ENCODE results near the gene PLEKHA8. TPM values are rescaled to one million over a fixed set of nuclear protein-coding genes. Genes with fewer than 3 reads are reported as not detected.

The PLEKHA8 gene
- total RNA-seq, 2 experiments from 2014 or later: 11.0 to 31.7 TPM

DNA sequence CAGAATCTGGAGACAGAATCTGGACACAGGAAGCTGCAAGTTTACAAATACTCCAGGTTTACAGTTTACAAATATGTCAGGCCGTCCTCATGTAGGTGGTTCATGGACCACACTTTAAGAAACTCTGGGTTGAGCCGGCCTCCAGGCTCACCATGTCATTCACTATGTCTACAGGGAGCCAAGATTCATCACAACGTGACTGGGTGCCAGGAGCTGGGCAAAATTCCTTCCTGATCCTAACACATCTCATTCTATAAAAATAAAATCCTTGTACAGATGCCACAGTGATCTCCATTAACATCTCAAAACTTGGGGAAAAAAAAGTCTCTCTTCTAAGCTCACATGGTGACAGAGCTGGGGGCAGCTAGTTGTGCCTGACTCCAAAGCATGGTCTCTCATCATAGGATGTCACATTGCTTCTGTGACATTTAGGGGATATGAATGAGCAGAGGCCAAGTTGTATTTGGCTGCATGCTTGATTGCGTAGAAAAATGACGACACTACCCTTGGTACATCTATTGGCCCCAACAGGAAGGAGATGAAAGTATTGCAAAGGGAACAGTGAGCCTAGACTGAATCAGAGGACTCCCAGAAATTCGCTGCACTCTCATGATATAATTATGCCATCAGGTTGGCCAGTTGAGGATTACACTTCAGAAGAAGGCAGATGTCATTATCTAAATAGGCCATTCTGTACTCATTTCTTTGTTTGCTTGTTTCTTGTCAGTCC is 142.4 kb downstream of the PLEKHA8 start:
- no peaks in the 10 kb centered on the region for H3K36me3 ChIP-seq (ENCODE audit: insufficient read depth, low read length)
- DNase-seq (ENCODE audit: low spot score): no peak
- H3K4me2 ChIP-seq (ENCODE audit: low read length): no peak overlapping the region
- no peak overlapping the region for H3K4me3 ChIP-seq (ENCODE audit: low read depth, low read length, poor library complexity, severe bottlenecking)
- intact Hi-C loops (cut with micrococcal nuclease; ENCODE audit: unreplicated experiment): no loop called here
- no peak for TF ChIP-seq EZH2phosphoT487 (IDR thresholded peaks at IDR 0.05; ENCODE audit: borderline replicate concordance, low read depth, low read length)
- no peak for TF ChIP-seq CTCF (conservative IDR thresholded peaks at IDR 0.05; ENCODE audit: low read length)
- no peaks in the 10 kb centered on the region for H3K9me3 ChIP-seq (ENCODE audit: low read length)
- CTCF ChIA-PET (ENCODE audit: unreplicated experiment): no interaction called here
- POLR2A ChIA-PET: interaction anchor here (0.5 to 1.3 kb wide), 5 partner anchors 8 to 671 kb away, joined by 3 to 4 read pairs (median 3); no protein-coding TSS in a partner anchor
- no TSS peak for BruUV-seq (replicated peaks)
- no peaks in the 10 kb centered on the region for H3K9me2 ChIP-seq (ENCODE audit: insufficient read depth, low read length)
- no peaks in the 10 kb centered on the region for H4K20me1 ChIP-seq (ENCODE audit: insufficient read depth, low read length)
- no peaks in the 10 kb centered on the region for H3K4me1 ChIP-seq (ENCODE audit: insufficient read depth, low read length, poor library complexity, severe bottlenecking)
- no peaks in the 10 kb centered on the region for H3K79me2 ChIP-seq (ENCODE audit: insufficient read depth, low read depth, low read length)
- H3K27ac ChIP-seq (ENCODE audit: low read depth, low read length, poor library complexity, severe bottlenecking): no peak overlapping the region
- H2AFZ ChIP-seq (ENCODE audit: low read length): no peak overlapping the region

GRCh38 chr7:30171766-30172447 is 143.7 kb downstream of the PLEKHA8 start:
- Histone ChIP-seq H3K4me2 (ENCODE audit: low read length) (no peak overlapping the region), H3K9me2 (ENCODE audit: insufficient read depth, low read length) (no peaks in the 10 kb centered on the region), H3K79me2 (ENCODE audit: insufficient read depth, low read depth, low read length) (no peaks in the 10 kb centered on the region), H3K4me3 (ENCODE audit: low read depth, low read length, poor library complexity, severe bottlenecking) (no peak overlapping the region), H3K4me1 (ENCODE audit: insufficient read depth, low read length, poor library complexity, severe bottlenecking) (peaks cover 12% of the 10 kb centered on the region), H2AFZ (ENCODE audit: low read length) (no peak overlapping the region), H3K36me3 (ENCODE audit: insufficient read depth, low read length) (no peaks in the 10 kb centered on the region), H3K9me3 (ENCODE audit: low read length) (no peaks in the 10 kb centered on the region), H4K20me1 (ENCODE audit: insufficient read depth, low read length) (no peaks in the 10 kb centered on the region), H3K27ac (ENCODE audit: low read depth, low read length, poor library complexity, severe bottlenecking) (no peak overlapping the region)
- CTCF ChIA-PET (ENCODE audit: unreplicated experiment): no interaction called here
- no peak for DNase-seq (ENCODE audit: low spot score)
- TF ChIP-seq EZH2phosphoT487 (IDR thresholded peaks at IDR 0.05; ENCODE audit: borderline replicate concordance, low read depth, low read length): no peak
- intact Hi-C loops (cut with micrococcal nuclease; ENCODE audit: unreplicated experiment): no loop called here
- no TSS peak for BruUV-seq (replicated peaks)
- POLR2A ChIA-PET: interaction anchor here (1.3 kb wide), 1 partner anchor 10 kb away, joined by 4 read pairs; no protein-coding TSS in a partner anchor

GRCh38 chr7:30172451-30172850 is 144.2 kb downstream of the PLEKHA8 start:
- Histone ChIP-seq H3K9me3 (ENCODE audit: low read length) (no peaks in the 10 kb centered on the region), H3K79me2 (ENCODE audit: insufficient read depth, low read depth, low read length) (no peaks in the 10 kb centered on the region), H3K4me3 (ENCODE audit: low read depth, low read length, poor library complexity, severe bottlenecking) (no peak overlapping the region), H3K4me2 (ENCODE audit: low read length) (no peak overlapping the region), H3K27ac (ENCODE audit: low read depth, low read length, poor library complexity, severe bottlenecking) (no peak overlapping the region), H3K9me2 (ENCODE audit: insufficient read depth, low read length) (no peaks in the 10 kb centered on the region), H2AFZ (ENCODE audit: low read length) (no peak overlapping the region), H4K20me1 (ENCODE audit: insufficient read depth, low read length) (no peaks in the 10 kb centered on the region), H3K4me1 (ENCODE audit: insufficient read depth, low read length, poor library complexity, severe bottlenecking) (peaks cover 15% of the 10 kb centered on the region), H3K36me3 (ENCODE audit: insufficient read depth, low read length) (no peaks in the 10 kb centered on the region)
- DNase-seq (ENCODE audit: low spot score): no peak
- intact Hi-C loops (cut with micrococcal nuclease; ENCODE audit: unreplicated experiment): no loop called here
- ChIA-PET POLR2A (no interaction called here), CTCF (ENCODE audit: unreplicated experiment) (interaction anchor here (1.0 kb wide), 1 partner anchor 69 kb away, joined by 3 read pairs; no protein-coding TSS in a partner anchor)
- no peak for TF ChIP-seq CTCF (conservative IDR thresholded peaks at IDR 0.05; ENCODE audit: low read length)
- no peak for TF ChIP-seq EZH2phosphoT487 (IDR thresholded peaks at IDR 0.05; ENCODE audit: borderline replicate concordance, low read depth, low read length)
- no TSS peak for BruUV-seq (replicated peaks)
